Prostate gland (tissue), 2 donors: Measurements from ENCODE around the gene TNS3.

Experiments used
- CTCF ChIP-seq, 4 experiments: fragments of 200-600 bp in 2 of 4; fragments of 450-650 bp in 2 of 4; sonication (generic) in 2 of 4; IDR thresholded peaks; 1 replicate in 3 of 4; 2 replicates in 1 of 4; pipeline ENCODE4 v1.5.1; 2016 to 2019; ENCODE audit warnings: antibody characterized with exemption in 4 of 4, mild to moderate bottlenecking in 2 of 4, moderate library complexity in 2 of 4
- POLR2A ChIP-seq: fragments of 450-650 bp; IDR thresholded peaks from one replicate; pipeline ENCODE4 v1.6.1; 2016; ENCODE audit warnings: antibody characterized with exemption, mild to moderate bottlenecking
- POLR2AphosphoS5 ChIP-seq: sonication (generic); formaldehyde crosslinking; IDR thresholded peaks from one replicate; pipeline ENCODE4 v1.6.1; 2017; ENCODE audit warnings: antibody characterized with exemption

GRCh38 chr7:47503281-47503680 lies 78.6 kb downstream of the TNS3 start:
- no peak for TF ChIP-seq POLR2AphosphoS5
- no peak for TF ChIP-seq CTCF (IDR thresholded peaks at IDR 0.05)
- no peak for TF ChIP-seq POLR2A
